Osteoblast (primary cell): ENCODE data around the gene MROH7. TPM values are rescaled to one million over a fixed set of nuclear protein-coding genes. Genes with fewer than 3 reads are reported as not detected.

ENCODE experiments used
- DNase-seq: peaks from one replicate; pipeline ENCODE4 v3.0.0; 2011; ENCODE audit warnings: low spot score, mixed read lengths; ENCODE audit not compliant: insufficient read length; ENCODE audit errors: missing footprints
- H2AFZ ChIP-seq: 2 replicates; pipeline ENCODE4 v1.6.0; 2011; ENCODE audit warnings: mild to moderate bottlenecking, low read length
- H3K27ac ChIP-seq: 2 replicates; pipeline ENCODE4 v1.5.1; 2011; ENCODE audit warnings: mild to moderate bottlenecking, low read depth, low read length, moderate library complexity
- H3K27me3 ChIP-seq: 2 replicates; pipeline ENCODE4 v1.6.0; 2012; ENCODE audit warnings: mild to moderate bottlenecking, control low read depth, inconsistent platforms, low read length, moderate library complexity; ENCODE audit not compliant: insufficient read depth
- H3K36me3 ChIP-seq: 2 replicates; pipeline ENCODE4 v1.5.1; 2011; ENCODE audit warnings: mild to moderate bottlenecking, low read length, control low read depth, moderate library complexity; ENCODE audit not compliant: insufficient read depth
- H3K4me1 ChIP-seq: 2 replicates; pipeline ENCODE4 v1.5.1; 2011; ENCODE audit warnings: mild to moderate bottlenecking, low read length, control low read depth, moderate library complexity; ENCODE audit not compliant: insufficient read depth
- H3K4me2 ChIP-seq: 2 replicates; pipeline ENCODE4 v1.6.0; 2011; ENCODE audit warnings: mild to moderate bottlenecking, low read length; ENCODE audit not compliant: insufficient read depth
- H3K4me3 ChIP-seq: fragments of 200-600 bp; sonication (generic); 3 replicates; pipeline ENCODE4 v1.5.1; 2012; ENCODE audit warnings: mild to moderate bottlenecking, low read length, inconsistent platforms; ENCODE audit not compliant: insufficient read depth
- H3K79me2 ChIP-seq: 2 replicates; pipeline ENCODE4 v1.6.0; 2012; ENCODE audit warnings: mild to moderate bottlenecking, low read length, control low read depth, inconsistent platforms; ENCODE audit not compliant: insufficient read depth
- H3K9me3 ChIP-seq: 2 replicates; pipeline ENCODE4 v1.5.1; 2011; ENCODE audit warnings: low read depth, low read length, control low read depth
- H4K20me1 ChIP-seq: 2 replicates; pipeline ENCODE4 v1.6.0; 2012; ENCODE audit warnings: mild to moderate bottlenecking, low read length, control low read depth; ENCODE audit not compliant: insufficient read depth
- CTCF ChIP-seq: IDR thresholded peaks from 2 replicates; pipeline ENCODE4 v1.5.1; 2011; ENCODE audit warnings: mild to moderate bottlenecking, low read depth, low read length, moderate library complexity; ENCODE audit errors: extremely low read depth
- total RNA-seq: library from RNA; depleted of rRNA; stranded (reverse); fragments of >200 nt; gene quantifications from 2 replicates; pipeline ENCODE4 v1.2.3, GENCODE V29; 2012

The MROH7 gene
- total RNA-seq, 1 donor, result 0.36 TPM

- Histone ChIP-seq H3K36me3 (no peaks in the 10 kb centered on the region), H3K27me3 (peaks cover 5% of the 10 kb centered on the region), H3K27ac (no peak overlapping the region), H4K20me1 (no peaks in the 10 kb centered on the region), H3K4me3 (no peak overlapping the region), H3K4me1 (no peaks in the 10 kb centered on the region), H3K9me3 (no peaks in the 10 kb centered on the region), H2AFZ (no peak overlapping the region), H3K79me2 (no peaks in the 10 kb centered on the region), H3K4me2 (no peak overlapping the region)
- no peak for TF ChIP-seq CTCF
- DNase-seq, result no peak
These were observed 56.3 kb downstream of the MROH7 start for GRCh38 chr1:54697896-54698295.

- H3K4me1 ChIP-seq, result no peaks in the 10 kb centered on the region
- no peak overlapping the region for H3K4me3 ChIP-seq
- no peaks in the 10 kb centered on the region for H3K79me2 ChIP-seq
- no peak for TF ChIP-seq CTCF
- H3K36me3 ChIP-seq, result no peaks in the 10 kb centered on the region
- H3K9me3 ChIP-seq, result no peaks in the 10 kb centered on the region
- H2AFZ ChIP-seq, result no peak overlapping the region
- no peak overlapping the region for H3K27ac ChIP-seq
- no peak overlapping the region for H3K4me2 ChIP-seq
- no peaks in the 10 kb centered on the region for H4K20me1 ChIP-seq
- H3K27me3 ChIP-seq, result peaks cover 5% of the 10 kb centered on the region
- peak; percentile 62 for DNase-seq
These were observed 56.8 kb downstream of the MROH7 start for GRCh38 chr1:54698346-54698745.

GRCh38 chr1:54699936-54700525, 58.4 kb downstream of the MROH7 start:
- DNase-seq, result no peak
- no peaks in the 10 kb centered on the region for H3K36me3 ChIP-seq
- H3K79me2 ChIP-seq, result no peaks in the 10 kb centered on the region
- H3K4me1 ChIP-seq, result no peaks in the 10 kb centered on the region
- no peak overlapping the region for H2AFZ ChIP-seq
- H3K4me3 ChIP-seq, result no peak overlapping the region
- TF ChIP-seq CTCF, result no peak
- peaks cover 5% of the 10 kb centered on the region for H3K27me3 ChIP-seq
- H3K9me3 ChIP-seq, result no peaks in the 10 kb centered on the region
- H3K27ac ChIP-seq, result no peak overlapping the region
- H3K4me2 ChIP-seq, result no peak overlapping the region
- no peaks in the 10 kb centered on the region for H4K20me1 ChIP-seq

- no peaks in the 10 kb centered on the region for H3K9me3 ChIP-seq
These were observed 59.5 kb downstream of the MROH7 start for GRCh38 chr1:54701066-54701465.

More at GRCh38 chr1:54701066-54701465, 59.5 kb downstream of the MROH7 start:
- no peak overlapping the region for H2AFZ ChIP-seq
- H4K20me1 ChIP-seq, result no peaks in the 10 kb centered on the region
- no peaks in the 10 kb centered on the region for H3K36me3 ChIP-seq
- no peaks in the 10 kb centered on the region for H3K4me1 ChIP-seq
- peaks cover 5% of the 10 kb centered on the region for H3K27me3 ChIP-seq
- no peak overlapping the region for H3K27ac ChIP-seq
- no peak for TF ChIP-seq CTCF
- H3K79me2 ChIP-seq, result no peaks in the 10 kb centered on the region
- H3K4me2 ChIP-seq, result no peak overlapping the region
- H3K4me3 ChIP-seq, result no peak overlapping the region
- DNase-seq, result no peak
